ENCODE data around the gene ASAP2.

ASAP2 gene

DNA sequence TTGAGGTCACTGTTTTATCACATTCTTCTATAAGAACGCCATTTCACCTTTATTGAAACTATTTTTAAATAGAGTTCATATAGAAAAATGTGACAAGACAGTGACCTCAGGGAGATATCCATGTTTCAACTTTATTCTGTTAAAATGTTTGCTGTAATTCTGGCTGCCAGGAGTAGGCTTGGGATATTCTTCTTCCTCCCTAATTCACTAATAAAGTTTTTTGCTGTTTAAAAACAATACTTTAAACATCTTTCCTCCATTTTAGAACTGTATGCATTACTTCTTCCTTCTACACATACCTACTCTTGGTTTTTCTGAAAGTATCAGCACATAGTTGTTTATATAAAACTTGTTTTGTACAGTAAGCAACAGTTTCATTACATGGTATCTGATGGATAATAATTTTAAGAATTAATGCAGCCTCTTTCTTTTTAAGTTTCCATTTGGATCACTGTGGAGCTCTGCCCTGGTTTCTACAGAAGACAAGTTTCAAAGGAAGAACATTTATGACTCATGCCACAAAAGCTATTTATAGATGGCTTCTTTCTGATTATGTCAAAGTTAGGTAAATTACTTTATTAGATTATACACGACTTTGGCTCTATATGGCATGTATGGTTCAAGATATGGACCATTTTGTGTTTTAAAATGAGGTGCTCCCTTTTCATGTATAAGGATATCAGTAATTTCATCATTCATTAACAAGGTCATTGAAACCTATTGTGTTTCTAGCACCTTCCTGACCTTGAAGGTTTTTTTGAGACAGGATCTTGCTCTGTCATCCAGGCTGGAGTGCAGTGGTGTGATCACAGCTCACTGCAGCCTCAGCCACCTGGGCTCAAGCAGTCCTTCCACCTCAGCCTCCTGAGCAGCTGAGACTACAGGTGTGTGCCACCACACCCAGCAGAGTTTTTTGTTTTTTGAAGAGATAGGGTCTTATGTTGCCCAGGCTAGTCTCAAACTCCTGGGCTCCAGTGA is 224.0 kb downstream of the ASAP2 start:
- peak; percentile 65 for DNase-seq (ENCODE audit: low read depth)

DNA sequence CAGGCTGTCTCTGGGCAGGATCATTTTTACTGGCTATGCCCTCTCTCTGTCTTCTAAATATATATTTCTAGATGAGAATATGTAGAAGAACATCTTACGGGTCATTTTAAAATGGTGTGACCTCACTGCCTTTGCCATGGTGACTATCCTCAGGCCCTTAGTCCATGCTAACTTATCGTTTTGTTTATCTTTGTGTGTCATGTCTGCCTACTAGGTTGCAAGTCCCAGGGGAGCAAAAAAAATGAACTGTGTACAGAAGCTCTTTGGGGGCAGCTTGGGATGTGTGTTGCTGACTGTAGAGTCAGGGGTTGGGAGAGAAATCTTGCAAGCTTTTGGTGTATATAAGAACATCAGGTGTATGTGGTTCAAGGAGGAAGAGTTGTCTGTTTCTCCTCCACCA is 227.9 kb downstream of the ASAP2 start:
- DNase-seq (ENCODE audit: low read depth) = no peak

DNA sequence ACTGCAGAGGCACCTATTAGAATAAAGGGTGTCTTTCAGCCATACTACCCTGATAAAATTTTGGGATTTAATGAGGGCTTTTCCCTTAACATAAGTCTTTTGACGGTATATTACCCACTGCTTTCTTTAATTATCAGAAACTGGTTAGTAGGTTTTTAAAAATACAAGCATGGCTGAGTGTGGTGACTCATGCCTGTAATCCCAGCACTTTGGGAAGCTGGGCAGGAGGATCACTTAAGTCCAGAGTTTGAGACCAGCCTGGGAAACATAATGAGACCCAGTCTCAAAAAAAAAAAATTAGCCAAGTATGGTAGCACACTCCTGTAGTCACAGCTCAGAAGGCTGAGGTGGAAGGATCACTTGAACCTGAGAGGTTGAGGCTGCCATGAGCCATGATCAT is 232.9 kb downstream of the ASAP2 start:
- DNase-seq (ENCODE audit: low read depth) = peak; percentile 55

DNA sequence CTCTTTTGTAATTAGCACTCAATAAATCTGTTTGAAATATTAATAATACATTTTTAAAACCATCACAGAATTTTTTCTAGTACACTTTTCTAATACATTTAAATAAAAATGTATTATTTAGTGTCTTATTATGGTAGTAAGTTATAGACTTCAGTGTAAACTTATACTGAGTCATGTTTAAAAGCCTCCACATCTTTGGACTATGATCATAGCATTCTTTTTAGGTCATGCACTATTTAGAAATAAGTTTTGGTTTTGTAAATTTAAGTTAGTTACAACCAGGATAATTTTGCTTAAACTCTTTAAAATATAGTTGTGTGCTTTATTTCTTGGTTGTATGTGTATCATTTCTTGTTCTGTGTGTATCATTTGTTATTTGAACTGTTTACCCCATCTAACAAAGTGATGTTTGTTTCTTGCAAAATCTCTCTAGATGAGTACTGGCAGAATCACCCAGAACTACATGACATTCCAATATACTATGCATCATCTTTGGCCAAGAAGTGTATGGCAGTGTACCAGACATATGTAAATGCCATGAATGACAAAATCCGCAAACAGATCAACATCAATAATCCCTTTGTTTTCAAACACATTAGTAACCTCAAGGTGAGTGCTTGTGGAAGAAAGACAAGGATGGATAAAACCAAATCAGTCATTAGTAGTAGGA is 233.6 kb downstream of the ASAP2 start:
- peak; percentile 66 for DNase-seq (ENCODE audit: low read depth)

DNA sequence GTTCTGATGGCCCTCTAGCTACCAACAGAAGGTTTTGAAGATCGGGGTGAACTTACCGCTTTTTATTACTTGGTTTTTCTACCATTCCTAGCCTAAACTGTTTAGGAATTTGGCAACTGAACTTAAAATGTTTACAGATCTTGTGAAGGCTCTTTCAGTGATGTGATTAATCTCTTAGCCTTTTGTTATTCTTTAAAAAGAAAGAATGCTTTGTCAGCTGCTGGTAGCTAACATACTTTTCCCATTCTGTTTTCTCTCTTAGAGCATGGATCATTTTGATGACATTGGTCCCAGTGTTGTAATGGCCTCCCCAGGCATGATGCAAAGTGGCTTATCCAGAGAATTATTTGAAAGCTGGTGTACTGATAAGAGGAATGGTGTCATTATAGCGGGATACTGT is 234.9 kb downstream of the ASAP2 start:
- DNase-seq (ENCODE audit: low read depth) = peak; percentile 62

DNA sequence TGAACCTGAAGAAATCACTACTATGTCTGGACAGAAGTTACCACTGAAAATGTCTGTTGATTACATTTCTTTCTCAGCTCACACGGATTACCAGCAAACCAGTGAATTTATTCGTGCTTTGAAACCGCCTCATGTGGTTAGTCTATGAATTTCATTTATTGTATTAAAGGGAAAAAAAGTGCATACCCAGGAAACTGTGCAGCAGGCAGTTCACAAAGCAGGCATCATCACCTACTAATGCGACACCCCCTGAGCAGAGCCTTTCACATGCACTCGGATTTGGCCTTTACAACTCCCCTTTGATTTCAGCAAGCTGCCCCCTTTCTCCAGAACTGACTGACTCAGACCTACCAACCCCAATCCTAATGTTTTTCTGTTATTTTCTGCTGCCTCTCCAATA is 236.9 kb downstream of the ASAP2 start:
- DNase-seq (ENCODE audit: low read depth) = no peak

DNA sequence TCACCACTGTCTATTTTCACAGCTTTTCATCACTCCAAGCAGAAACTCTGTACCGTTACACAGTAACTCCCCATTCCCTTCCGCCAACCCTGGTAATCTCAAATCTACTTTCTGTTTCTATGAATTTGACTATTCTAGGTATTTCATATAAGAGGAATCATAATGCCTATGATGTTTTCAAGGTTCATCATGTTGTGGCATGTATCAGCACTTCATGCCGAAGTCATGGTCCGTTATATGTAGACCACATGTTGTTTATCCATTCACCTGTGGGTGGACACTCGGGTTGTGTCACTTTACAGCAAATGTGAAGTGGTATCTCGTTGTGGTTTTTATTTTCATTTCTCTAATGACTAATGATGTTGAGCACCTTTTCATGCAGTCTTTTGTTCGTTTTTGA is 238.5 kb downstream of the ASAP2 start:
- no peak for DNase-seq (ENCODE audit: low read depth)

DNA sequence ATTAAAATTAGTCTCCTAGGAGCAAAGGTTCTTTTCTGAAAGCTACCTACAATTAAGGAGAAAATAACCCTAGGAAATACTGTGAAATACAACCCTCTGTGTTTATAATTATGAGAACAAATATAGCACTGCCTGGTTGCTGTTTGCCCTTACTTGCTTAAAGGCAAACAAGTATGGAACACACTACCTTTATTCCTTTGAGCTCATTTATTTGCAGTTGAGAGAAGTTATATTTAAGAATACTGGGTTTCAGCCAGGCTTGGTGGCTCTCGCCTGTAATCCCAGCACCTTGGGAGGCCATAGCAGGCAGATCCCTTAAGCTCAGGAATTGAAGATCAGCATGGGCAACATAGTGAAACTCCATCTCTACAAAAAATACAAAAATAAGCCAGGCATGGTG is 244.6 kb downstream of the ASAP2 start:
- no peak for DNase-seq (ENCODE audit: low read depth)

Data from EH (cell line).